Measurements from ENCODE around the gene ZCCHC7. TPM values are rescaled to one million over a fixed set of nuclear protein-coding genes. Genes with fewer than 3 reads are reported as not detected.
A peak's percentile ranks its signal among the peaks of the same experiment; 100 is the strongest.
"Not testable (repeated sequence)": the region's sequence is repeated elsewhere in the genome, so short reads cannot be mapped to it uniquely, and the experiment has no call there.

The ZCCHC7 gene
- 28.9 and 29.2 TPM in 2 replicates for polyA plus RNA-seq (2013)

DNA sequence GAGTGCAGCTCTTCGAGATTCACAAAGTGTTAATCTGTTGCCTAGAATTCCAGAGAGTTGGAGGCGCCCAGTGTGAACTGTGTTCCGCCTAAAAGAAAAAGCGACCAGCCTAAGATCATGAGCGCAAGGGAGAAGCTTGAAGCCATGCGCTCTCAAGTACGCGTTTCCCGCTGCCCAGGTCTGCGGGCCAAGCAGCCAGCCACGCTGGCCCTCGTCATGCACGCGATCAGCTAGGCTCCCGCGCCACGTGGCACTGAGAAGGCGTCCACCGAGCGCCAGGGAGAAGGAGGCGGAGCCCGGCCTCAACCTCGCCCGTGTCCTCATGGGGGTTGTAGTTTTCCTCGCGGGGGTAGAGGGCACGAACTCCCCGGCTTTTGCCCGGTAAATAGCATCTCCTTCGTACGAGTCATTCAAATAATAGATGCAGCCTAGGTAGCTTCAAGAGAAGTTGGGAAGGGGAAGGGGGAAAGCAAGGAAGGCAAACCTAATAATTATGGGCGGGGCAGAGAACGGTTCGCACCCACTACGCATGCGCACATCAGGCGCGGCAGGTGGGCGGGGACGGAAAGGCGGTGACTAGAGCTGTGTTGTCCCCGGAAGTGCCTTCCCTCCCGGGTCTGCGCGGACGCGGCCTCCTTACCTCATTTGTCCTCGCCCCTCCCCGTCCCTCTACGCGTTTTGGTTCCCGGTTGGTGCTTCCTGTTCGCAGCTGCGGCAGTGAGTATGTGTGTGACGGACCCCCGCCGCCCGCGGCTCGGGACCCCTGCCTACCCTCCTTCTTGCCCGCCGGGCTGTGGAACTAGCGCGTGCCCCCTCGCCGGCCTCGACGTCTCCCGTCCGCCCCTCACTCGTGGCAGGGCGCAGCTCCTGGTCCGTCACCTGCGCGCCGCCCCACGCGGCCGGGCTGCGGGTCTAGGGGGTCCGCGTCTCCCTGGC lies at the start of gene ZCCHC7:
Gene ZCCHC7 (plus strand): TSS at position 668 of the 936 bp plus-strand sequence.
- peak within 1 kb of the TSS; percentile 98 for H3K4me2 ChIP-seq (ENCODE audit: low read length)
- peaks cover 0 to 3% of the 10 kb centered on the region in 2 experiments for H3K4me1 ChIP-seq (ENCODE audit: control insufficient read depth in 1 of 2, insufficient read depth in 2 of 2, low read length in 2 of 2)
- WGBS (ENCODE audit: extremely low coverage, insufficient coverage, insufficient read length), result no CpG with 5 or more reads among the region's 82 CpGs
- H2BK120ac ChIP-seq (ENCODE audit: insufficient read depth, low read length, poor library complexity), result peak within 1 kb of the TSS; percentile 43
- peak within 1 kb of the TSS; percentile 89 for H3K14ac ChIP-seq (ENCODE audit: low read length)
- peak; percentile 95 to 98 for DNase-seq
- no peak within 1 kb of the TSS for H3K23ac ChIP-seq (ENCODE audit: low read length)
- no peak within 1 kb of the TSS for H2AK5ac ChIP-seq (ENCODE audit: low read length)
- H3K79me2 ChIP-seq (ENCODE audit: control insufficient read depth, insufficient read depth, low read length, poor library complexity), result peaks cover 5% of the 10 kb centered on the region
- H3K4me3 ChIP-seq (ENCODE audit: low read depth, low read length), result peak within 1 kb of the TSS; percentile 99
- H3K36me3 ChIP-seq (ENCODE audit: control insufficient read depth in 1 of 2, insufficient read depth in 2 of 2, low read length in 2 of 2), result no peaks in the 10 kb centered on the region
- peak within 1 kb of the TSS; percentile 86 for H4K12ac ChIP-seq (ENCODE audit: low read depth, low read length)
- H3K18ac ChIP-seq (ENCODE audit: low read length), result peak within 1 kb of the TSS; percentile 79
- no peaks in the 10 kb centered on the region for H3K9me3 ChIP-seq (ENCODE audit: insufficient read depth, low read depth, low read length)
- peak within 1 kb of the TSS; percentile 94 for H3K9ac ChIP-seq (ENCODE audit: low read length)
- H3K79me1 ChIP-seq (ENCODE audit: low read length), result peaks cover 8% of the 10 kb centered on the region
- H2AFZ ChIP-seq (ENCODE audit: insufficient read depth, low read length, poor library complexity), result peak within 1 kb of the TSS; percentile 93
- H3K4ac ChIP-seq (ENCODE audit: low read depth, low read length), result peak within 1 kb of the TSS; percentile 58
- no peaks in the 10 kb centered on the region for H3K27me3 ChIP-seq (ENCODE audit: insufficient read depth, low read length)
- H4K8ac ChIP-seq (ENCODE audit: low read depth, low read length), result peak within 1 kb of the TSS; percentile 96
- peak within 1 kb of the TSS; percentile 77 for H4K91ac ChIP-seq (ENCODE audit: low read depth, low read length)
- peak within 1 kb of the TSS; percentile 40 for H3K27ac ChIP-seq (ENCODE audit: low read depth, low read length)
- H2BK5ac ChIP-seq (ENCODE audit: low read depth, low read length, poor library complexity), result peak within 1 kb of the TSS; percentile 36
- no peak within 1 kb of the TSS for H2BK12ac ChIP-seq (ENCODE audit: low read length)

DNA sequence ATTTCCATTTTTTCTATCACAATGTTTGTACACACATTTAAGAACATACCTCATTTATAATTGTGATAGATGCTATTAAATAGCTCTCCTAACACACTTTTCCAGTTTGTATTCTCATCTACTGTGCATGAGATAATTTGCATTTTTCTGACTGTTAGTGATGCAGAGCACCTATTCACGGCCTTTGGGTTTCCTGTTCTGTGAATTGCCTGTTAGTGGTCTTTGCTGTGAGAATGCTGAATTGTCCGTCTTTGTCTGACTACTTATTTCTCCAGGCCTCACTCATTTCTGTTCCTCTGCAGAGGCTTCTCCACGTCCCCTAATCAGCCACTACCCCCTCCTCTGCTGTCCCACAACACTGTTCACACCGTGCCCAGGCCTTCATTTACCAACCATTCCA lies 45.6 kb upstream of the ZCCHC7 start:
- not testable (repeated sequence) for H3K14ac ChIP-seq (ENCODE audit: low read length); H3K79me2 ChIP-seq (ENCODE audit: control insufficient read depth, insufficient read depth, low read length, poor library complexity); H3K27me3 ChIP-seq (ENCODE audit: insufficient read depth, low read length); H3K9ac ChIP-seq (ENCODE audit: low read length); H3K4me2 ChIP-seq (ENCODE audit: low read length); H3K36me3 ChIP-seq (ENCODE audit: control insufficient read depth in 1 of 2, insufficient read depth in 2 of 2, low read length in 2 of 2); DNase-seq; H3K9me3 ChIP-seq (ENCODE audit: insufficient read depth, low read depth, low read length); H4K12ac ChIP-seq (ENCODE audit: low read depth, low read length); H3K27ac ChIP-seq (ENCODE audit: low read depth, low read length); H3K4ac ChIP-seq (ENCODE audit: low read depth, low read length); H4K91ac ChIP-seq (ENCODE audit: low read depth, low read length); H2BK12ac ChIP-seq (ENCODE audit: low read length); H2AFZ ChIP-seq (ENCODE audit: insufficient read depth, low read length, poor library complexity); H2AK5ac ChIP-seq (ENCODE audit: low read length); H3K23ac ChIP-seq (ENCODE audit: low read length); H4K8ac ChIP-seq (ENCODE audit: low read depth, low read length); H3K18ac ChIP-seq (ENCODE audit: low read length); H3K4me3 ChIP-seq (ENCODE audit: low read depth, low read length); H2BK5ac ChIP-seq (ENCODE audit: low read depth, low read length, poor library complexity); H2BK120ac ChIP-seq (ENCODE audit: insufficient read depth, low read length, poor library complexity); H3K4me1 ChIP-seq (ENCODE audit: control insufficient read depth in 1 of 2, insufficient read depth in 2 of 2, low read length in 2 of 2); H3K79me1 ChIP-seq (ENCODE audit: low read length)
- no CpG with 5 or more reads among the region's 4 CpGs for WGBS (ENCODE audit: extremely low coverage, insufficient coverage, insufficient read length)

DNA sequence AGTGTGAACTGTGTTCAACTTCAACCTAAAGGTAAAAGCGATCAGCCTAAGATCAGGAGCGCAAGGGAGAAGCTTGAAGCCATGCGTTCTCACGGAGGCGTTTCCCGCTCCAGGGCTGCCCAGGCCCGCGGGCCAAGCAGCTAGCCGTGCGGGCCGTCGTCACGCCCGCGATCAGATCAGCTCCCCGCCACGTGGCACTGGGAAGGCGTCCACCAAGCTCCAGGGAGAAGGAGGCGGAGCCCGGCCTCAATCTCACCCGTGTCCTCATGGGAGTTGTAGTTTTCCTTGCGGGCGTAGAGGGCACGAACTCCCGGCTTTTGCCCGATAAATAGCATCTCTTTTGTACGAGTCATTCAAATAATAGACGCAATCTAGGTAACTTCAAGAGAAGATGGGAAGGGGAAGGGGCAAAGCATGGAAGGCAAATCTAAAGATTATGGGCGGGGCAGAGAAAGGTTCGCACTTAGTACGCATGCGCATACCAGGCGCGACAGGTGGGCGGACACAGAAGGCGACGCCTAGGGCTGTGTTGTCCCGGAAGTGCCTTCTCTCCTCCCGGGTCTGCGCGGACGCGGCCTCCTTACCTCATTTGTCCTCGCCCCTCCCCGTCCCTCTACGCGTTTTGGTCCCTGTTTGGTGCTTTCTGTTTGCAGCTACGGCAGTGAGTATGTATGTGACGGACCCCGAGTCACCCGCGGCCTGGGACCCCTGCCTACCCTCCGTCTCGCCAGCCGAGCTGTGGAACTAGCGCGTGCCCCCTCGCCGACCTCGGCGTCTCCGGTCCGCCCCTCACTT lies 40.8 kb upstream of the ZCCHC7 start:
- Histone ChIP-seq H4K8ac (ENCODE audit: low read depth, low read length) (peak overlapping the region; percentile 98), H3K36me3 (ENCODE audit: control insufficient read depth in 1 of 2, insufficient read depth in 2 of 2, low read length in 2 of 2) (no peaks in the 10 kb centered on the region), H3K79me2 (ENCODE audit: control insufficient read depth, insufficient read depth, low read length, poor library complexity) (peaks cover 4% of the 10 kb centered on the region), H2AK5ac (ENCODE audit: low read length) (no peak overlapping the region), H2BK5ac (ENCODE audit: low read depth, low read length, poor library complexity) (peak overlapping the region; percentile 37), H3K18ac (ENCODE audit: low read length) (peak overlapping the region; percentile 78), H4K91ac (ENCODE audit: low read depth, low read length) (peak overlapping the region; percentile 92), H2AFZ (ENCODE audit: insufficient read depth, low read length, poor library complexity) (peak overlapping the region; percentile 95), H3K23ac (ENCODE audit: low read length) (no peak overlapping the region), H3K4me2 (ENCODE audit: low read length) (peak overlapping the region; percentile 96), H3K79me1 (ENCODE audit: low read length) (peaks cover 6% of the 10 kb centered on the region), H3K14ac (ENCODE audit: low read length) (peak overlapping the region; percentile 94), H2BK120ac (ENCODE audit: insufficient read depth, low read length, poor library complexity) (peak overlapping the region; percentile 79), H3K4ac (ENCODE audit: low read depth, low read length) (peak overlapping the region; percentile 38), H3K9me3 (ENCODE audit: insufficient read depth, low read depth, low read length) (no peaks in the 10 kb centered on the region), H3K4me3 (ENCODE audit: low read depth, low read length) (peak overlapping the region; percentile 99), H3K27me3 (ENCODE audit: insufficient read depth, low read length) (no peaks in the 10 kb centered on the region), H2BK12ac (ENCODE audit: low read length) (no peak overlapping the region), H3K9ac (ENCODE audit: low read length) (peak overlapping the region; percentile 86), H3K4me1 (ENCODE audit: control insufficient read depth in 1 of 2, insufficient read depth in 2 of 2, low read length in 2 of 2) (peaks cover 3% of the 10 kb centered on the region in 2 experiments), H4K12ac (ENCODE audit: low read depth, low read length) (peak overlapping the region; percentile 79), H3K27ac (ENCODE audit: low read depth, low read length) (peak overlapping the region; percentile 4)
- DNase-seq, result peak; percentile 98 to 99
- WGBS (ENCODE audit: extremely low coverage, insufficient coverage, insufficient read length), result no CpG with 5 or more reads among the region's 63 CpGs

- WGBS (ENCODE audit: extremely low coverage, insufficient coverage, insufficient read length), result no CpG with 5 or more reads among the region's 32 CpGs
- peak overlapping the region; percentile 38 for H3K4ac ChIP-seq (ENCODE audit: low read depth, low read length)
- not testable (repeated sequence) for H3K23ac ChIP-seq (ENCODE audit: low read length); H2BK5ac ChIP-seq (ENCODE audit: low read depth, low read length, poor library complexity); H3K36me3 ChIP-seq (ENCODE audit: control insufficient read depth in 1 of 2, insufficient read depth in 2 of 2, low read length in 2 of 2); H3K4me1 ChIP-seq (ENCODE audit: control insufficient read depth in 1 of 2, insufficient read depth in 2 of 2, low read length in 2 of 2); H3K27me3 ChIP-seq (ENCODE audit: insufficient read depth, low read length); H3K79me2 ChIP-seq (ENCODE audit: control insufficient read depth, insufficient read depth, low read length, poor library complexity); H3K79me1 ChIP-seq (ENCODE audit: low read length); H2BK12ac ChIP-seq (ENCODE audit: low read length); H2AK5ac ChIP-seq (ENCODE audit: low read length); H3K9me3 ChIP-seq (ENCODE audit: insufficient read depth, low read depth, low read length)
- H4K91ac ChIP-seq (ENCODE audit: low read depth, low read length), result peak overlapping the region; percentile 92
- H2AFZ ChIP-seq (ENCODE audit: insufficient read depth, low read length, poor library complexity), result peak overlapping the region; percentile 80
- H3K4me2 ChIP-seq (ENCODE audit: low read length), result peak overlapping the region; percentile 96
- peak overlapping the region; percentile 86 for H3K9ac ChIP-seq (ENCODE audit: low read length)
- H3K18ac ChIP-seq (ENCODE audit: low read length), result peak overlapping the region; percentile 78
- H3K4me3 ChIP-seq (ENCODE audit: low read depth, low read length), result peak overlapping the region; percentile 99
- H3K14ac ChIP-seq (ENCODE audit: low read length), result peak overlapping the region; percentile 94
- H2BK120ac ChIP-seq (ENCODE audit: insufficient read depth, low read length, poor library complexity), result peak overlapping the region; percentile 79
- peak overlapping the region; percentile 93 for H4K8ac ChIP-seq (ENCODE audit: low read depth, low read length)
- peak overlapping the region; percentile 4 for H3K27ac ChIP-seq (ENCODE audit: low read depth, low read length)
- peak; percentile 12 to 38 for DNase-seq
- H4K12ac ChIP-seq (ENCODE audit: low read depth, low read length), result peak overlapping the region; percentile 79
These were observed 40.2 kb upstream of the ZCCHC7 start for GRCh38 chr9:37080165-37080628.

Data from trophoblast cell (in vitro differentiated cells and primary cell).